NCI-H1436 (cell line): Measurements from ENCODE around the gene NSD1.

Source experiments
- DNase-seq: peaks from one replicate; lab custom pipeline; 2025; lab: John Stamatoyannopoulos, UW

The NSD1 gene

DNA sequence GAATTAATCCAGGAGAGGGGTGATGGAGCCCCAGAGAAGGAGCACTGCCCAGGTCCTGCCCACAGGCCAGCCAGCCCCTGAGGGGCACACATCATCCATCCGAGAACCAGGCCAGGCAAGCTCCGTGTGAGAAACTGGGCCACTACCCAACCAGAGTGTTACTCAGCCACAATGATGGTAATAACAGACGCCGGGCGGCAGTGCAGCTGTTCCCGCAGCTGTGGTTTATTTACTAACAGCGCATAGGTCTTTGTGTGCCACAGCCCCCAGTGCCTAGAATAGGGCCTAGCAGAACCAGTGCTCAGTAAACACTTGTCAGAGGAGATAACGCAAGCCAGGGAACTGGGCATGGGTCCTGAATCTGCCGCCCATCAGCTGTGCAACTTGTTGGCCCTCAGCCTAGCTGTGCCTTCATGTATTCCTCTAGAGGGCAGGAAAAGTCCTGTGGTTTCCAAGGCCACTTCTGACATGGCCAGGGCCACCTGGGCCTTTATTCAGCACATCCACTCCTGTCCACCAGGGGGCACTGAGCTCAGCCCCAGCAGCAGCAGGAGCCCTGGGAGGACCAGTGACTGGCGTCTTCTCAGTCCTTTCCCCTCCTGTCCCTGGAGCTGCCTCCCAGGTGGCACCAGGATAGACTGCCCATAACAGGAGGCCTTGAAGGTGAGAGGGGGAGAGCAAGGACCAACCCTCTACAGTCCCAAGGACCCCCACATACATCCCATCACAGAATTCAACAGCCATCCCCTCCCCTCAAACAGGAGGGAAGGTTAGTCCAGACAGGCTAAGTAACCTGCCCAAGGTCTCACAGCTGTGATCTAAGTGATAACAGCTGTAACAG is 176.0 kb downstream of the NSD1 start:
- peak; percentile 44 for DNase-seq

DNA sequence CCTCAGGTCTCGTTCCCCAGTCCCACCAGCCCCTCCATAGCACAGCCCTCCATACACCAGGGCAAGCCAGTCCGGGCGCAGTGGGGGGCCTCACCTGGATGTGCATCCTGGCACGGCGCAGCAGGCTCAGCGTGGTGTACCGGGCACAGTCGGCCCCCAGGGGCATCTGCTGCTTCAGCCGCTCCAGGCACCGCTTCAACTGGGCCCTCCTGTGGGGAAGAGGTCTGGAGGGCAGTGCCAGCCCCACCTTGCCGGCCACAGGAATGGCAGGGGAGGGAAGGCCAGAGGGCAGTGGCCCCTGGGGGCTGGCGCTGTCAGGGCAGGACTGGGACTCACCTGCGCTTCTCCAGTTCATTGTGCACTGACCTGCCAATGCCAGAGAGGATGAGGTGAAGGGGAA is 176.8 kb downstream of the NSD1 start:
- no peak for DNase-seq

DNA sequence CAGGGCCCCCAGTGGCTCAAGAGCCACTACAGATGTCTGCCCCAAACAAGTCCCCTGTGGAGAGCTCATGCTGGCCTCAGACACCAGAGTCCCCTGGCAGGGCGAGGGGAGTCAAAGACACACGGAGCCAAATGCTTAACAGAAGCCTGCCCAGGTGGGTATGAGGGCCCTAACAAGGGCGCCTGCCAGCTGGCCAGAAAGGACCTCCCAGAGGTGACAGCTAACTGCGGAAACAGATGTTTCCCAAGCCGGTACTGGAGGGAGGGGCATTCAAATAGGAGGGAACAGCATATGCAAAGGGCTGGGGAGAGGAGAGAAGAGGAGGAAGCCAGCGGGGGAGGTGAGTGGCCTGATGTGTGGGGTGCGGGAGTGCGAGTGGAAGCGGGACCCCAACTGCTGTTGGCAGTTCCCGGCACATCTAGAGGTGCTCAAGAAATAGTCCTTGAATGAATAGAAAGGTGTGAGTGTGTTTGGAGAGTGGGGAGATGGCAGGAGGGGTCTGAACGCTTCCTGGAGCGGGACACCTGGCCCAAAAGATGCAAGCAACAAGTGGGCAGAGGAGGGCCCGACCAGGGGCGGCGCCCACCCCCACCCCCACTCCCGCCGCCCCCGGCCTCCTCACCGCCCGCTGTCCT is 177.3 kb downstream of the NSD1 start:
- DNase-seq, result no peak

DNA sequence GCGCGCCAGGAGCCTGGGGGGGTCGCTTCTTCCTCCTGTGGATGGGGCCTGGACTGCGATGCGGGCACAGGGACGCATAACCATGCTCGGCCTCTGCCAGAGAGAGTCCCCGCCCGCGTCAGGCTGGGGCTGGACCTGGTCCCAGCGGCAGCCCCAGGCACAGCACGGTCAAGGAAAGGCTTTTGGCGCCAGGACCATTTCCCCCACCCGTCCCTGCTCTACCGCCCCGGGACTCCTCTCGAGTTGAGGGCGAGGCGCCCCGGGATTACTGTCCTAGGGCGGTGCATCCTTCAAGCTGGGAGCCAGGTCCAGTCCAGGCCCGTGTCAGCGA is 177.8 kb downstream of the NSD1 start:
- no peak for DNase-seq

DNA sequence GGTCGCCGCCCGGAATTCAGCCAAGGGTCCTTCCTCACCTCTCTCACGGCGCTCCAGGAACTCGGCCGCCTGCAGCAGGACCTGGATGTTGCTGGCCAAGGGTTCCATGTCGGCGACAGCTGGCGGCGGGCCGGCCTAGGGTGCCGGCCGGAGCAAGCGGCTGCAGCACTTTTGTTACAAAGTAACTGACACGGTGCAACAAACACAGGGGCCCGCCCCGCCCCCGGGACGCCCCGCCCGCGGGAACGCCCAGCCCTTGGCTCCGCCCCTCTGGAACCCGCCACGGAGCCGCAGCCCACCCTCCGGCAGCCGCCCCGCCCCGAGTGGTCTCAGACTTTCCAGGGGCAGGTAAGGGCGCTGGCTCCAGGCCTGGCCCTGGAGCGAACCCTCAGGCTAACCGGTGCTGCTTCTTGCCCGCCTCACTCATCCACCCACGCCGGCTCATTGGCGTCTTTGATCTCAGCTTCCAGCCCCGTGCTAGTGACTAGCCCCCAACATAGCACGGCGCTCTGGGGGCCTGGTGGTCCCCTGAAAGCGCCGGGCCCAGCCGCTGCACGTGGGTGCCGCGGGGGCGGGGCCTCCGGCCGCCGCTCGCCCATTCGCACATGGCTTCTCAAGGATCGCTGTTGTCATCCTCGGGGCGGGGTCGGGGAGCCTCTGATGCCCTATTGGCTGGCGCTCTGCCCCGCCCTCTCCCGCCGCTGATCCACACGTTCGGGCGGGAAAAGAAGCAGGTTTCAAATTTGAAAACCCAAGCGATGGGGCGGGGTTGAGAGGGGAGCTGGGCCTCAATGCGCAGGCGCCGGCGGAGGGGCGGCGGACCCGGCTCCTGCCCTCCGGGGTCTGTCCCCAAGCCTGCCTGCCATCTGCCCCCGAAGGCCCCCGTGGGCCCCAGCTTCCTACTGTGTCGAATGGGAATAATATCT is 178.4 kb downstream of the NSD1 start, which contains the start of gene MXD3:
Gene MXD3, minus strand, starts transcription at position 176 of the 926 bp plus-strand sequence. Its CDS starts 68 bp downstream, at position 108.
- DNase-seq, result peak; percentile 86

DNA sequence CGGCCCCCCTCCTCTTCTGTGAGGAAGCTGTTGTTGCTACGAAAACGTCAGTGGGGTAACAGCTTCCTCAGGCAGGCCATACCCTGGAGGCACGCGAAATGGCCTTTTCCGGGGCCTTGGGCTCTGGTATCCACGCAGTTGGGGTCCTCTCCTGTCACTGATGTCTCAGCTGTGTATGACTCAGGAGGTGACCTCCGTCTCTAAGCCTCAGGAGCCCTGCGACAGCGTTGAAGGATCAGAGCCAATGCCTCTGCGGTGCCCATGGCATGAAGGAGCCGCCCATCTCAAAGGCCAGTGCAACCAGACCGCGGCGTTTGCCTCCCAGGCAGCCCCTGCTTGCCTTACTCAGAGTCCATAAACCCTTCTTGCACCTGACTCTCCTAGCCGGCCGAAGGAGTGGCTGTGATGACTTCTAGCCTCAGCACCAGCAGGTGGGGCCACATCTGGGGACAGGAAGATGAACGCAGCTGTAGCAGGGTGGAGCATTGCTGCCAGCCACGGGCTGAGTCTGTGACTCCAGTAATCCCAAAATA is 179.1 kb downstream of the NSD1 start:
- DNase-seq, result no peak

DNA sequence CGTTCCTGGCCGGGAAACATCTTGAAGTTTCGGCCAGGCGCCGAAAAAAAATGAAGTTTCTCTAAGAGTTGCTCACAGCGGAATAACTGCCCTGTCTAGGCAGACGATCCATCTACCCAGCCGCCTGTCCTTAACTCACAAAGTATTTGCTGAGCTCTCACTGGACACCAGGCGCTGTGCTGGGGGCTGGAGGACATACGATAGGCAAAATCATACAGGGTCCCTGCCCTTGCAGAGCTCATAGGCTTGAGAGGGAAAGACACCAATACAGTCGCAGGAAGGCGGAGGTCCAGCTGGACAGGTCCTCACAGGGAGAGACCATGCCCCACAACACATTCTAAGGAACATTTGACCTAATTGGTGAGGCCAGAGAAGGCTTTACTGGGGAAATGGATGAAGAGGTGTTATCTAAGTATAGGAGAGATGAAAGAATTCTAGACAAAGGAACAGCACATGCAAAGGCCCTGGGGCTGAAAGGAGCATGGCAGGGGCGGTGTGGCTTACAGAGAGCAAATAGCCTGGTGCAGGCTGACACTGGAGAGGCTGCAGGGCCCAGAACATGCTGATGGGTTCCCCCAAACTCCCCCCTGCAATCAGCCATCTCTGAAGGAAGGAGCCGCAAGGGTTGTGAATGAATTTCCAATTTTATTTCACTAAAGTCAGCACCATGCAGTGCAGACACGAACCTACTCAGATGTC is 180.1 kb downstream of the NSD1 start:
- no peak for DNase-seq

DNA sequence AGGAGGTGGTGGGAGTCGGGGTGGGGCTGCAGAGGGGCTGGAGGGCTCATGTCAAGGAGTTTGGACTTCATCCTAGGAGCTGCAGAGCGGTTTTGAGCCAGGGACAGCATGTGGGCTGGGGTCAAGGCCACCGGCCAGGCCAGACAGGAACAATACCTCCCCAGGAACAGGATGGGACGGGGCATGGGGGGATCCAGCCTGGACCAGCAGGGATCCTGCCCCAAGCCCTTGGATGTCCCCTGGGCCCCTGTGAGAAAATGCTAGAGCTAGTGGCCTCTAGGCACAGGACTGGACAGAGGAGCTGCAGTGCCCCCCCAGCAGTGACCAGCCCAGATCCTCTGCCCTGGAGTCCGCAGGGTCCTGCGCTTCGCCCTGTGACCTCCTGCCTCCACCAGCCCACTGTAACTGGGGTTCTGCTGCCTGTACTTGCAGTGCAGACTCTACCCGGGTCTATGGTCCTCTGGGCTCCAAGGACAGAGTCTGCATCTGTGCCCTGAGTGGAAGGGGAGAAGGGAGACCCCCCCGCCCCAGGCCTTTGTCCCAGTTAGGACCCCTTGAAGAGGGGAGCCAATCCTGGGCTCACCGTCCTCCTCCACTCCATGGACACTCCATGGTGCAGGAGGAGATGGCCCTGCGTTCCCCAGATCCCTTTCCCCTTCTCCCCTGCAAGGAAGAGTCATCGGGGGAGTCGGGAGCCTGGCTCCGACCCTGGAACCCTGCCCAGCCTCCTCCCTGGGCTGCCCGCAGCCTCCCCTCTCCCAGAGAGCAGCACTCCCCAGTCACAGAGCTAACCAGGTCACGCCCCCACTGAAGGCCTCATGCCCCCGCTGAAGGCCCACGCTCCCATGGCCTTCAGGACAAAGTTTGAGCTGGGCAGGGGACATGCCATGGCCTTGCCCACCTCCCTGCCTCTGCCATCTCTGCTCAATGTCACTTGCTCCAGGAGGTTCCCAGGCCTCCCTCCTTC is 181.1 kb downstream of the NSD1 start:
- no peak for DNase-seq

DNA sequence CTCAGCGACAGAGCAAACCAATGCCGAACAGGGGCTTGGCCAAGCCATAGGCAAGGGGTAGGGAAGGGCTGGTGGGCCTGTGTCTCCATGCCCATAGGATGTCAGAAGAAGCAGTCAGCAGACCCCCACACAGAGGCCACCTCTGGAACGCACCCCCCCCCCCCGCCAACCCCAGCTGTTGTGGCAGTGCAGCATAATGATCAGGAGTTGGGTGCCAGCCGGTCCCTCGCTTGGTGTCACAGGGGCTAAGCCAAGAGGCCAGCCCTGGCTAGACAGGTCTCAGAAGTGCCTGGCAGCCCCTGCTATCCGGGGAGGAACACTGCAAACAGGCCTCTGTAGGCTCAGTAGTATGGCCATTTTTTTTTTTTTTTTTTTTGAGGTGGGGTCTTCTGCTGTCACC is 181.8 kb downstream of the NSD1 start:
- no peak for DNase-seq

DNA sequence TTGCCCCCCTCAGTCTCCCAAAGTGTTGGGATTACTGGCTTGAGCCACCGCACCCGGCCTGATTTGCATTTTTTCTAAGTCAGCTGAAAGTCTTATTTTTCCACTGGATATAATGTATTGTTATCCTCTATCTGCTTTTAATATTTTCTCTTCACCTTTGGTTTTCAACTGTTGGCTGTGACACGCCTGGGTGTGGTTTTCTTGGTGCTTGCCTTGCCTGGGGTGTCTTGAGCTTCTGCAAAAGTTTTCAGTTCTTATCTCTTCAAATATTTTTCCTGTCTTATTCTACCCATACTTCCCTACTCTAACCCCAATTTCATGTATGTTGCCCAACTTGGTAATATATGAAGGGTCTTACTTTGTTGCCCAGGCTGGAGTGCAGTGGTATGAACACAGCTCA is 182.4 kb downstream of the NSD1 start:
- no peak for DNase-seq

DNA sequence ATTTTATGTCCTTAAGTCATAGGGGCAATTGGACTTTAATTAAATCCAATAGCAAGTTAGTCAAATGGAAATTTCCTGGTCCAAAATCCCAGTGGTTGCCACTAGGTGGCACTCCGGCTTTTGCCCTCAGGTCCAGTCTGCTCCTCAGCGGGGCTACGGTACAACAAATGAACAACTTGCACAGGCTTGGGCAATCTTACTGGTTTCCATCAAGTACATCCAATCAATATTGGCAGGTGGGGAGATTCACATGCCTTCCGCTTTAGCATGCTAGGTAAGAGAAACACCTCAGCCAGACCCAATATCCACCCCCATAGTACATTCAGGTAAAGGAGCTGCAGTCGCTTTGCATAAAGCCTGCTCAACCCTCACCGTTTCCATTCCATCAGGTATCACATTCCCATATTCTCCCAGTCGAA is 184.4 kb downstream of the NSD1 start:
- DNase-seq, result no peak

DNA sequence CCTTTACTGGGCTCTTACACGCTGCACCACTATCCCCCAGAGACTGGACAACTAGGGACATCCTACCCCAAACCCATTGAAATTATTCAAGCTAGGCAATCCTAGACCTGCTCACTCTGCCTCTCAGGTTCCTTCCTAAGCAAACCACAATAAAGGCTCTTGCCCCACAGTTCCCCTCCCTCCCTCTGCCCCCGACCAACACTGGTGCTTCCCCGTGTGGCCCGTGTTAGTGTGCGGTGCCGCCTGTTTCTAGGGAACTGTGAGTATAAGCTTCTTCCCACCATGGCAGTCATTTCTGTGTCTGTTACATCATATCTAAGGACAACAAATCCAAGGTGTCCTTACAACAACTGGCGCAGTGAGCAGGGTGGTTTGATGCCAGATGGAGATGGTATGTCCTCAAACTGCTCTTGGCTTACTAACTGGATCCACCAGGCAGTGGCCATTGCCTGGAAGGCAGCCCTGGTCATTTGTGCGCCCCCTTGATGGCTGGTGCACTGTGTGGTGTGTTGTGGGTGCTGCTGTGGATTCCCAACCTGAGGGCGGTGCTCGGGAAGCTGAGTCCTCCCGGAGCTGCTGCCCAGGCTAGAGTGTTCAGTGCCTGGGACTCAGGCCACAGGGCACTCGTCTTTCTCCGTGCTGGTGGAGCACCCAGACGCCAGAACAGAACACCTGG is 186.5 kb downstream of the NSD1 start:
- DNase-seq, result no peak

DNA sequence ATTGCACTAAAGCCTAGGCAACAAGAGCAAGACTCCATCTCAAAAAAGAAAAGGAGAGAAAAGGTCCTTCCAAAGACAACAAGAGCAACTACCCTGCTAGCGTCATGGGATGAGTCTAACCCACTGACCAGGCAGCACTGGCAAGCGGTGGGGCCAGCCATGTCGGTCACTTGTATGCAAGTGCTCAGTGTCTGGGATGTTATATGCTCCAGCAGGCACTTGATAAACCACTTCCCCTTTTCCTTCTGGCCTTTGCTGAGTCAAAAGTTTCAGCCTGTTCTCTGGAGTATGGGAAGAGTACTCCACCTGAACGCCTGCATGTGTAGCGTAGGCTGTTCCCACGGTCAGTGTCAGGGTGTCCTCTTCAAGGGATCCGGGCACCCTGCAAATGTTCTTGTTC is 187.3 kb downstream of the NSD1 start:
- no peak for DNase-seq

DNA sequence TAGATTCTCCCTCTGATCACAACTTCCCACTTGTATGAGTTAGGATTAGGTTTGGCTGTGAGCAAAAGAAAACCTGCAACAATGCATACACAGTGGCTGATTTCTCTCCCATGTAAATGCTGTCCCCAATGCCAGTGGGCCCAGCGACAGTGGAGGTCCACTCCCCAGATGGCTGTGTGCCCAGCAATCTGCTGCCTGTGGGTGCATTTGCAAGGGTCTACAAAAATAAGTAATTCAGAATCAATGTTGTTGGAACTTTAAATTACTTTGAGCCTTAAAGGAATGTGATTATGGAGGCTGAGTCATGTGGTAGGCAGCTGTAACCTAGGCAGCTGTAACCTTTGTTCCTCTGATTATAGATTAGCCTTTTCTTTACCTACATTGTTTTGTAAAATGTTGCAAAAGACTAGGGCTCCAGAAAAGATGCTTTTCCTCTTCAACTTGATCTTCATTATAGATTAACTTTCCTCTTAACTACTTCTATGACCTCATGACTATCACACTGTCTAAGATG is 192.4 kb downstream of the NSD1 start:
- no peak for DNase-seq

DNA sequence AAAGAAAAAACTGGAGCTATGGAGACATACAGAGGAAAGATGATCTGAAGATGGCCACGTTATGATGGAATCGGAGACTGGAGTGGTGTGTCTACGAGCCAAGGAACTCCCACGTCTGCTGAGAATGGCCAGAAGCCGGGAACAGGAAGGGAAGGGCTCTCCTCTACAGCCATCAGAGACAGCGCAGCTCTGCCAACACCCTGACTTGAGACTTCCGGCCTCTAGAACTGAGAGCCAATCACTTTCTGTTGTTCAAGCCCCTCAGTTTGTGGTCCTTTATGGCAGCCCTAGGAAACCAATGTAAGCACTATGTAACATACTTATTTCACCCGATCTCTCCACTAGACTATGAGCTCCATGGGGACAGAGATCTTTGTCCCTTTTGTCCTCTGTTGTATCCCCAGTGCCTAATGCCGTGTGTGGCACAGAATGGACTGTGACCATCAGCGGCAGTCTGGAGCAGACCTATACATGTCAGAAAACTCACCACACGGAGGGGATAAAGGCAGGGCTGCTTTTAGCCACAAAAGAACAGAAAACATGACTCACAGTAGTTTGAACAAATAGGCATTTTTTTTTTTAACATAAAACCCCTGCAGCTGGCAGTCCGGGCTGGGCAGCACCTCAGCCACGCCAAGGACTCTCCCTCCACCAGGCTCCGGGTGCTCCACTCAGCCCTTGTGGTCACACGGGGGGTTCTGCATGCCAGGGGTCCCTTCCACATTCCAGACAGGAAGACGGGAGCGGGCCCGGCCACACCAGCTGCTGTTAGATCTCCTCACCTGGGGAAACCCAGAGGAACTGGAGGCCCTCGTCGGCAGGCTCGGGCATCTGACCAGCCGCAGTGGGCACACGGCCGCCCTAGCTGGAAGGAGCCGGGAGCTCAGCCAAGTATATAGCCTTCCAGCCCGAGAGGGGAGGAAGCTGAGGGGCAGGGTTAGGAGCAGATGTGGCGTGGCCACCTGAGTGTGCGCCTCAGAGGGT is 194.3 kb downstream of the NSD1 start:
- DNase-seq, result no peak

DNA sequence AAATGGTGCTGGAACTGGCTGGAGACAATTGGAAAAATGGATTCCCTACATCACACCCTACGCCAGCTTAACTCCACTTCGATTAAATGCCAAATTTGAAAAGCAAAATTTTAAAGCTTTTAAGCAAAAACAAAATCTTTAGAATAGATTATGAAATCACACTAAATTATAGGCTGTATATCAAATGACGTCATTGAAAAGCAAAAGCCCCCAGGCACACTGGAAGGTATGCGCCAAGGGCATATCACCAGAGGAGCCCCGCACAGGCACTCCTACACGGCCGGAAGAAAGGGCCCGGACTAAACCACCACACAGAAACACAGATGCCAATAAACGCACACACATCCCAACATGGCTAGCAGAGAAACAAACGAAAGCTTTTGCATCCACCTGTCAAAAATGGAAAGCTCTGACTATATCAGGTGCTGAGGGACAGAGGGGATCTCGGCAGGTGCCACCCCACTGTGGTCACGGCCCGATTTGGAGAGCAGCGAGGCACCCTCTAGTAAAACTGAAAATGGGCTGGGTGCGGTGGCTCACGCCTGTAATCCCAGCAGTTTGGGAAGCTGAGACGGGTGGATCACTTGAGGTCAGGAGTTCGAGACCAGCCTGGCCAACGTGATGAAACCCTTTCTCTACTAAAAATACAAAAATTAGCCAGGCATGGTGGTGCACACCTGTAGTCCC is 195.1 kb downstream of the NSD1 start:
- no peak for DNase-seq

DNA sequence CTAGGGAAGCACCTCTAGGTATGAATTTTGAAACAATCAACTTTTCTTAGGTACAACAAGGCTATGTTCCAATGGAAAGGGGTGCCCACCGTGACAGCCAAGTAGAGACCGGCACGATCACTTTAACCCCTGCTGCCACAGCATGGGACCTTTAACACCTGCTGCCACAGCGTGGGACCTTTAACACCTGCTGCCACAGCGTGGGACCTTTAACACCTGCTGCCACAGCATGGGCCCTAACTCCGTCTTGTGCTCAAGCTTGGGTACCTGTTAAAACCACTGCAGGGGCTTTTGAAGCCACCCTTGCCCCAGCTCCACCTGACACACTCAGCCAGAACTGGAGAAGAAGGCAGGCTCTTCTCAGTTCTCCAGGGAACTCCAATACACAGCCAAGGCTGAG is 196.3 kb downstream of the NSD1 start:
- no peak for DNase-seq
